ENCODE data around the gene PCDHGA1. TPM values are rescaled to one million over a fixed set of nuclear protein-coding genes. Genes with fewer than 3 reads are reported as not detected.

The PCDHGA1 gene
- total RNA-seq, 1 experiment from 2014 or later: 0.35 TPM

DNA sequence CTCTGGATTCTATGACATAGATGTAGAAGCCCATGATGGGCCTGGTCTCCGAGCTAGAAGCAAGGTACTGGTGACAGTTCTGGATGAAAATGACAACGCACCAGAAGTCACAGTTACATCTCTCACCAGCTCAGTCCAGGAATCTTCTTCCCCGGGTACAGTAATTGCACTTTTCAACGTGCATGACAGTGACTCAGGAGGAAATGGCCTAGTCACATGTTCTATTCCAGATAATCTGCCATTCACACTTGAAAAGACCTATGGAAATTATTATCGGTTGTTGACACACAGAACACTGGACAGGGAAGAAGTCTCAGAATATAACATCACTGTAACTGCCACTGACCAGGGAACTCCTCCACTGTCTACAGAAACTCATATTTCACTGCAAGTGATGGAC is 25.8 kb downstream of the PCDHGA1 start:
- ChIA-PET CTCF (interaction anchor here (0.6 to 2.0 kb wide), 5 partner anchors 9 to 203 kb away, joined by 3 to 8 read pairs (median 3); partner anchors contain the start of gene PCDHGA3), POLR2A (interaction anchor here (1.6 kb wide), 1 partner anchor 36 kb away, joined by 5 read pairs; the partner anchor contains the start of gene TAF7)
- TF ChIP-seq CTCF (IDR thresholded peaks at IDR 0.05; ENCODE audit: unreplicated experiment): no peak
- Mint-ChIP-seq H3K27ac (ENCODE audit: low read depth, unreplicated experiment) (no peak overlapping the region), H3K27me3 (ENCODE audit: insufficient read depth, unreplicated experiment) (no peaks in the 10 kb centered on the region), H3K4me3 (ENCODE audit: unreplicated experiment) (no peak overlapping the region), H3K36me3 (ENCODE audit: insufficient read depth, unreplicated experiment) (no peaks in the 10 kb centered on the region), H3K4me1 (ENCODE audit: insufficient read depth, unreplicated experiment) (no peaks in the 10 kb centered on the region), H3K9me3 (ENCODE audit: unreplicated experiment) (peaks cover 40% of the 10 kb centered on the region)
- no TSS peak for BruUV-seq (replicated peaks)
- intact Hi-C loops (cut with micrococcal nuclease): no loop called here
- no peak for DNase-seq (ENCODE audit: unreplicated experiment)

DNA sequence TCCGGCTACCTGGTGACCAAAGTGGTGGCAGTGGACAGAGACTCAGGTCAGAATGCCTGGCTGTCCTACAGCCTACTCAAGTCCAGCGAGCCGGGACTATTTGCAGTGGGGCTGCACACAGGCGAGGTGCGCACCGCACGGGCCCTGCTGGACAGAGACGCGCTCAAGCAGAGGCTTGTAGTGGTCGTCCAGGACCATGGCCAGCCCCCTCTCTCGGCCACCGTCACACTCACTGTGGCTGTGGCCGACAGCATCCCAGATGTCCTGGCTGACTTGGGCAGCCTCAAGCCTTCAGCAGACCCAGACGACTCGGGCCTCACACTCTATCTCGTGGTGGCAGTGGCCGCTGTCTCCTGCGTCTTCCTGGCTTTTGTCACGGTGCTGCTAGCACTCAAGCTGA is 26.6 kb downstream of the PCDHGA1 start:
- DNase-seq (ENCODE audit: unreplicated experiment): no peak
- Mint-ChIP-seq H3K4me3 (ENCODE audit: unreplicated experiment) (no peak overlapping the region), H3K4me1 (ENCODE audit: insufficient read depth, unreplicated experiment) (no peaks in the 10 kb centered on the region), H3K27ac (ENCODE audit: low read depth, unreplicated experiment) (no peak overlapping the region), H3K27me3 (ENCODE audit: insufficient read depth, unreplicated experiment) (no peaks in the 10 kb centered on the region), H3K9me3 (ENCODE audit: unreplicated experiment) (peaks cover 46% of the 10 kb centered on the region), H3K36me3 (ENCODE audit: insufficient read depth, unreplicated experiment) (no peaks in the 10 kb centered on the region)
- CTCF ChIA-PET: no interaction called here
- TF ChIP-seq CTCF (IDR thresholded peaks at IDR 0.05; ENCODE audit: unreplicated experiment): no peak
- no TSS peak for BruUV-seq (replicated peaks)
- intact Hi-C loops (cut with micrococcal nuclease): no loop called here
- POLR2A ChIA-PET: no interaction called here

GRCh38 chr5:141359790-141360426 is 29.6 kb downstream of the PCDHGA1 start, which contains the start of gene PCDHGB2:
Gene PCDHGB2 (plus strand): TSS chr5:141359994. CDS start chr5:141360136, 142 bp downstream.
- BruUV-seq (replicated peaks): no TSS peak

DNA sequence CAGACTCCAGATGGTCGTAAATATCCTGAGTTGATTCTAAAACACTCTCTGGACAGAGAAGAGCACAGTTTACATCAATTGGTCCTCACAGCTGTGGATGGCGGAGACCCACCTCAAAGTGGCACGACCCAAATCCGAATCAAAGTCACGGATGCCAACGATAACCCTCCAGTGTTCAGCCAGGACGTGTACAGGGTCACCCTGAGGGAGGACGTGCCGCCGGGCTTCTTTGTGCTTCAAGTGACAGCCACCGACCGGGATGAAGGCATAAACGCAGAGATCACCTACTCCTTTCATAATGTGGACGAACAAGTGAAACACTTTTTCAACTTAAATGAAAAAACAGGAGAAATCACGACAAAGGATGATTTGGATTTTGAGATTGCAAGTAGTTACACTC is 30.4 kb downstream of the PCDHGA1 start:
- Mint-ChIP-seq H3K36me3 (ENCODE audit: insufficient read depth, unreplicated experiment) (peaks cover 5% of the 10 kb centered on the region), H3K9me3 (ENCODE audit: unreplicated experiment) (peaks cover 53% of the 10 kb centered on the region), H3K27me3 (ENCODE audit: insufficient read depth, unreplicated experiment) (no peaks in the 10 kb centered on the region), H3K27ac (ENCODE audit: low read depth, unreplicated experiment) (no peak overlapping the region), H3K4me3 (ENCODE audit: unreplicated experiment) (no peak overlapping the region), H3K4me1 (ENCODE audit: insufficient read depth, unreplicated experiment) (no peaks in the 10 kb centered on the region)
- ChIA-PET CTCF (interaction anchor here (0.6 to 1.1 kb wide), 4 partner anchors 20 to 433 kb away, joined by 3 to 5 read pairs (median 4); no protein-coding TSS in a partner anchor), POLR2A (no interaction called here)
- no peak for DNase-seq (ENCODE audit: unreplicated experiment)
- intact Hi-C loops (cut with micrococcal nuclease): no loop called here
- BruUV-seq (replicated peaks): no TSS peak
- TF ChIP-seq CTCF (IDR thresholded peaks at IDR 0.05; ENCODE audit: unreplicated experiment): no peak

More at GRCh38 chr5:141359790-141360426, 29.6 kb downstream of the PCDHGA1 start, which contains the start of gene PCDHGB2:
- Mint-ChIP-seq H3K27me3 (ENCODE audit: insufficient read depth, unreplicated experiment) (no peaks in the 10 kb centered on the region), H3K36me3 (ENCODE audit: insufficient read depth, unreplicated experiment) (peaks cover 5% of the 10 kb centered on the region), H3K9me3 (ENCODE audit: unreplicated experiment) (peaks cover 57% of the 10 kb centered on the region), H3K4me3 (ENCODE audit: unreplicated experiment) (peak within 1 kb of the TSS; percentile 7), H3K4me1 (ENCODE audit: insufficient read depth, unreplicated experiment) (no peaks in the 10 kb centered on the region), H3K27ac (ENCODE audit: low read depth, unreplicated experiment) (no peak within 1 kb of the TSS)
- ChIA-PET CTCF (interaction anchor here (0.5 to 1.1 kb wide), 7 partner anchors 12 to 432 kb away, joined by 3 to 5 read pairs (median 3); no protein-coding TSS in a partner anchor), POLR2A (no interaction called here)
- intact Hi-C loops (cut with micrococcal nuclease): no loop called here
- DNase-seq (ENCODE audit: unreplicated experiment): peak; percentile 39
- TF ChIP-seq CTCF (IDR thresholded peaks at IDR 0.05; ENCODE audit: unreplicated experiment): peak; percentile 26

Measured in MCF 10A (cell line).